Activated CD4-positive, CD25-positive, alpha-beta regulatory T cell treated with anti-CD3 and anti-CD28 coated beads, Interleukin-2, amount 50 U/mL, for 24 hours (primary cell): ENCODE results near the gene AGXT.

Experiments
- ATAC-seq, 2 donors: fragments of 150-1000 bp; cut with Tn5 transposase; one replicate each; pipeline ENCODE4 v1.10.0; 2021; ENCODE audit warnings: mild to moderate bottlenecking in 1 of 2, moderate library complexity in 1 of 2

Gene AGXT

GRCh38 chr2:240886678-240887609 is 18.3 kb downstream of the AGXT start:
- ATAC-seq = no peak

GRCh38 chr2:240887631-240888030 is 19.0 kb downstream of the AGXT start:
- ATAC-seq = no peak

GRCh38 chr2:240888130-240888889 is 19.7 kb downstream of the AGXT start:
- ATAC-seq = no peak

GRCh38 chr2:240888890-240889573 is 20.4 kb downstream of the AGXT start:
- ATAC-seq = no peak

GRCh38 chr2:240889601-240890560 is 21.3 kb downstream of the AGXT start:
- ATAC-seq = no peak

GRCh38 chr2:240890691-240891090 is 22.1 kb downstream of the AGXT start:
- ATAC-seq = no peak

- ATAC-seq = no peak
Observed at GRCh38 chr2:240891492-240892340, 23.1 kb downstream of the AGXT start.

GRCh38 chr2:240892356-240892755 is 23.7 kb downstream of the AGXT start:
- ATAC-seq = no peak

- no peak for ATAC-seq
Observed at GRCh38 chr2:240892925-240893324, 24.3 kb downstream of the AGXT start.

GRCh38 chr2:240893363-240893844 is 24.8 kb downstream of the AGXT start:
- ATAC-seq = peak; percentile 66 to 72

- ATAC-seq = no peak
Observed at GRCh38 chr2:240894006-240894405, 25.4 kb downstream of the AGXT start.

GRCh38 chr2:240894836-240895558 is 26.4 kb downstream of the AGXT start:
- no peak for ATAC-seq

- no peak for ATAC-seq
Observed at GRCh38 chr2:240895656-240896388, 27.2 kb downstream of the AGXT start, which contains the start of gene MAB21L4. Gene MAB21L4, minus strand, starts transcription at chr2:240896156. Its CDS starts 159 bp downstream, at chr2:240895997.

- no peak for ATAC-seq
Observed at GRCh38 chr2:240896394-240896793, 27.8 kb downstream of the AGXT start.

- no peak for ATAC-seq
Observed at GRCh38 chr2:240896871-240897692, 28.5 kb downstream of the AGXT start.

- no peak for ATAC-seq
Observed at GRCh38 chr2:240898108-240898730, 29.6 kb downstream of the AGXT start.

- ATAC-seq = no peak
Observed at GRCh38 chr2:240898731-240899467, 30.3 kb downstream of the AGXT start.
